Measurements from ENCODE around the gene LDHD.

The LDHD gene

GRCh38 chr16:75063549-75064088, 53.0 kb downstream of the LDHD start:
- Histone ChIP-seq H3K9me2 (replicated peaks; ENCODE audit: control insufficient read depth, low read length) (no peaks in the 10 kb centered on the region), H3F3A (ENCODE audit: control insufficient read depth, insufficient read depth) (no peaks in the 10 kb centered on the region), H3K27me3 (ENCODE audit: control insufficient read depth, low read length) (no peaks in the 10 kb centered on the region), H3K36me3 (ENCODE audit: control insufficient read depth, low read length) (no peaks in the 10 kb centered on the region), H3K4me3 (ENCODE audit: low read length) (no peak overlapping the region), H3K4me1 (ENCODE audit: control insufficient read depth, low read length) (peaks cover 13% of the 10 kb centered on the region), H4K20me1 (ENCODE audit: control insufficient read depth, insufficient read depth, low read depth, low read length) (no peaks in the 10 kb centered on the region; the same call in 1 of the 2 replicates), H3K27ac (ENCODE audit: low read depth, low read length) (no peak overlapping the region), H3K9me3 (ENCODE audit: control insufficient read depth, insufficient read depth, low read length) (no peaks in the 10 kb centered on the region), H3K4me2 (ENCODE audit: low read length) (no peak overlapping the region), H3K79me2 (ENCODE audit: control insufficient read depth, low read length) (no peaks in the 10 kb centered on the region)
- TF ChIP-seq EZH2phosphoT487 (IDR thresholded peaks at IDR 0.05; ENCODE audit: borderline replicate concordance, low read length) = no peak
- TF ChIP-seq, protein P1, sequence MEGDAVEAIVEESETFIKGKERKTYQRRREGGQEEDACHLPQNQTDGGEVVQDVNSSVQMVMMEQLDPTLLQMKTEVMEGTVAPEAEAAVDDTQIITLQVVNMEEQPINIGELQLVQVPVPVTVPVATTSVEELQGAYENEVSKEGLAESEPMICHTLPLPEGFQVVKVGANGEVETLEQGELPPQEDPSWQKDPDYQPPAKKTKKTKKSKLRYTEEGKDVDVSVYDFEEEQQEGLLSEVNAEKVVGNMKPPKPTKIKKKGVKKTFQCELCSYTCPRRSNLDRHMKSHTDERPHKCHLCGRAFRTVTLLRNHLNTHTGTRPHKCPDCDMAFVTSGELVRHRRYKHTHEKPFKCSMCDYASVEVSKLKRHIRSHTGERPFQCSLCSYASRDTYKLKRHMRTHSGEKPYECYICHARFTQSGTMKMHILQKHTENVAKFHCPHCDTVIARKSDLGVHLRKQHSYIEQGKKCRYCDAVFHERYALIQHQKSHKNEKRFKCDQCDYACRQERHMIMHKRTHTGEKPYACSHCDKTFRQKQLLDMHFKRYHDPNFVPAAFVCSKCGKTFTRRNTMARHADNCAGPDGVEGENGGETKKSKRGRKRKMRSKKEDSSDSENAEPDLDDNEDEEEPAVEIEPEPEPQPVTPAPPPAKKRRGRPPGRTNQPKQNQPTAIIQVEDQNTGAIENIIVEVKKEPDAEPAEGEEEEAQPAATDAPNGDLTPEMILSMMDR (IDR thresholded peaks at IDR 0.05; ENCODE audit: low read depth, low read length, poor library complexity, severe bottlenecking) = no peak

DNA sequence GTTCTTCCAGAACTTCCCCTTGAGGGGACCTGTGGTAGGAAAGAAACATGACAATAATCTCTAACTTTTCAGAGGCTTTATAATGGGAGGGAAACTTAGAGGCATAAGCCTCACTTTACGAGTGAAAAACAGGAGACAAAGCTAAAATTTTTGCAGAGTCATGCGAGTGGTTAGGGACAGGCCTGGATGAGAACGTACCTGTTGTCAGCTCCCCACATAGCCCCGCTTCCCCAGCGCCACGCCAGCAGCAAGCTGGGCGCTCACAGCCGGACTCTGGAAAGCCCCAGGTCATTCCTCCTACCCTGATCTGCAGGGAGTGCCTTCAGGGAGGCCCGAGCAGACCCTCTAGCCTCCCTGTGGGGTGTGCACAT, 53.6 kb downstream of the LDHD start:
- Histone ChIP-seq H3F3A (ENCODE audit: control insufficient read depth, insufficient read depth) (no peaks in the 10 kb centered on the region), H4K20me1 (ENCODE audit: control insufficient read depth, insufficient read depth, low read depth, low read length) (no peaks in the 10 kb centered on the region), H3K27ac (ENCODE audit: low read depth, low read length) (no peak overlapping the region), H3K36me3 (ENCODE audit: control insufficient read depth, low read length) (no peaks in the 10 kb centered on the region), H3K4me1 (ENCODE audit: control insufficient read depth, low read length) (peaks cover 7% of the 10 kb centered on the region), H3K9me2 (replicated peaks; ENCODE audit: control insufficient read depth, low read length) (no peaks in the 10 kb centered on the region), H3K4me3 (ENCODE audit: low read length) (no peak overlapping the region), H3K9me3 (ENCODE audit: control insufficient read depth, insufficient read depth, low read length) (no peaks in the 10 kb centered on the region), H3K79me2 (ENCODE audit: control insufficient read depth, low read length) (no peaks in the 10 kb centered on the region), H3K27me3 (ENCODE audit: control insufficient read depth, low read length) (no peaks in the 10 kb centered on the region), H3K4me2 (ENCODE audit: low read length) (no peak overlapping the region)
- no peak for TF ChIP-seq EZH2phosphoT487 (IDR thresholded peaks at IDR 0.05; ENCODE audit: borderline replicate concordance, low read length)

GRCh38 chr16:75062135-75062975, 54.2 kb downstream of the LDHD start:
- Histone ChIP-seq H3K27ac (ENCODE audit: low read depth, low read length) (no peak overlapping the region), H3K9me3 (ENCODE audit: control insufficient read depth, insufficient read depth, low read length) (no peaks in the 10 kb centered on the region), H3K79me2 (ENCODE audit: control insufficient read depth, low read length) (no peaks in the 10 kb centered on the region), H3K4me3 (ENCODE audit: low read length) (no peak overlapping the region), H3K27me3 (ENCODE audit: control insufficient read depth, low read length) (no peaks in the 10 kb centered on the region), H3F3A (ENCODE audit: control insufficient read depth, insufficient read depth) (no peaks in the 10 kb centered on the region), H3K9me2 (replicated peaks; ENCODE audit: control insufficient read depth, low read length) (no peaks in the 10 kb centered on the region), H3K4me2 (ENCODE audit: low read length) (no peak overlapping the region), H4K20me1 (ENCODE audit: control insufficient read depth, insufficient read depth, low read depth, low read length) (no peaks in the 10 kb centered on the region), H3K36me3 (ENCODE audit: control insufficient read depth, low read length) (no peaks in the 10 kb centered on the region), H3K4me1 (ENCODE audit: control insufficient read depth, low read length) (peaks cover 6% of the 10 kb centered on the region; the same call in 1 of the 2 replicates)
- no peak for TF ChIP-seq EZH2phosphoT487 (IDR thresholded peaks at IDR 0.05; ENCODE audit: borderline replicate concordance, low read length)
- TF ChIP-seq, protein P1 (IDR thresholded peaks at IDR 0.05; ENCODE audit: low read depth, low read length, poor library complexity, severe bottlenecking) = no peak
